IMR-90 (cell line): Measurements from ENCODE around the gene XRCC5. TPM values are rescaled to one million over a fixed set of nuclear protein-coding genes. Genes with fewer than 3 reads are reported as not detected.

Source experiments
- ATAC-seq: fragments of 200-7000 bp; cut with Tn5 transposase; 2 replicates; pipeline ENCODE4 v1.9.1; 2020; ENCODE audit warnings: low read depth, mild to moderate bottlenecking, moderate library complexity
- BruUV-seq: library from RNA; stranded (reverse); fragments of 400-500 nt; replicated peaks from 2 replicates; lab custom pipeline; 2021; lab: Mats Ljungman, UMichigan
- CTCF ChIA-PET: fragments of 300-600 bp; formaldehyde crosslinking; extraction: SDS; loops from one replicate; lab custom pipeline; 2021; ENCODE audit warnings: antibody characterized with exemption; lab: Yijun Ruan, JAX
- POLR2A ChIA-PET: fragments of 300-600 bp; sonication (Branson Sonifier 250); formaldehyde crosslinking; loops from one replicate; lab custom pipeline; 2022; ENCODE audit warnings: antibody characterized with exemption; ENCODE audit not compliant: unreplicated experiment; lab: Charles Lee
- DNase-seq: peaks from one replicate; pipeline ENCODE4 v3.0.0; 2013
- H2AFZ ChIP-seq: replicated peaks from 2 replicates; pipeline ENCODE3; 2013; ENCODE audit warnings: low read length, mild to moderate bottlenecking; ENCODE audit not compliant: poor library complexity
- H2AK5ac ChIP-seq: 2 replicates; pipeline ENCODE4 v1.6.1; 2013; ENCODE audit warnings: low read depth, low read length, inconsistent platforms
- H2AK9ac ChIP-seq: replicated peaks from 2 replicates; pipeline ENCODE3; 2013; ENCODE audit warnings: mild to moderate bottlenecking, low read depth, low read length, moderate library complexity; ENCODE audit not compliant: poor library complexity
- H2BK120ac ChIP-seq: 2 replicates; pipeline ENCODE4 v1.6.1; 2013; ENCODE audit warnings: low read depth, low read length, inconsistent platforms
- H2BK15ac ChIP-seq: 3 replicates; pipeline ENCODE4 v1.6.1; 2013; ENCODE audit warnings: low read depth, low read length, inconsistent platforms
- H2BK20ac ChIP-seq: 2 replicates; pipeline ENCODE4 v1.6.1; 2013; ENCODE audit warnings: low read depth, mild to moderate bottlenecking, inconsistent platforms, low read length, moderate library complexity
- H2BK5ac ChIP-seq: 2 replicates; pipeline ENCODE4 v1.6.1; 2013; ENCODE audit warnings: mild to moderate bottlenecking, low read depth, low read length, inconsistent platforms; ENCODE audit not compliant: poor library complexity, severe bottlenecking
- H3K14ac ChIP-seq: replicated peaks from 2 replicates; pipeline ENCODE4 v1.6.1; 2013; ENCODE audit warnings: low read depth, low read length, inconsistent platforms
- H3K18ac ChIP-seq: 2 replicates; pipeline ENCODE4 v1.6.1; 2013; ENCODE audit warnings: low read depth, low read length, control low read depth
- H3K23ac ChIP-seq: 2 replicates; pipeline ENCODE4 v1.6.1; 2013; ENCODE audit warnings: low read depth, low read length, inconsistent platforms
- H3K27ac ChIP-seq: 2 replicates; pipeline ENCODE4 v1.5.1; 2013; ENCODE audit warnings: mild to moderate bottlenecking, control low read depth, low read length; ENCODE audit not compliant: insufficient read depth
- H3K27me3 ChIP-seq: 2 replicates; pipeline ENCODE4 v1.6.1; 2013; ENCODE audit warnings: low read length; ENCODE audit not compliant: control insufficient read depth, insufficient read depth
- H3K36me3 ChIP-seq: 2 replicates; pipeline ENCODE4 v1.6.1; 2013; ENCODE audit warnings: low read length, mixed read lengths; ENCODE audit not compliant: control insufficient read depth, insufficient read depth
- H3K4ac ChIP-seq: 2 replicates; pipeline ENCODE4 v1.6.1; 2013; ENCODE audit warnings: low read depth, low read length, inconsistent platforms
- H3K4me1 ChIP-seq: 2 replicates; pipeline ENCODE4 v1.6.1; 2013; ENCODE audit warnings: low read length, mixed read lengths; ENCODE audit not compliant: control insufficient read depth, insufficient read depth
- H3K4me2 ChIP-seq: 2 replicates; pipeline ENCODE4 v1.6.1; 2013; ENCODE audit warnings: low read depth, mild to moderate bottlenecking, control low read depth, low read length, moderate library complexity
- H3K4me3 ChIP-seq: 2 replicates; pipeline ENCODE4 v1.5.1; 2013; ENCODE audit warnings: low read depth, mild to moderate bottlenecking, control low read depth, low read length, moderate library complexity; ENCODE audit not compliant: insufficient read depth
- H3K56ac ChIP-seq: 2 replicates; pipeline ENCODE4 v1.6.1; 2013; ENCODE audit warnings: low read length, inconsistent platforms; ENCODE audit not compliant: insufficient read depth; ENCODE audit errors: extremely low read depth
- H3K79me1 ChIP-seq, 2 experiments: 2 replicates each; pipeline ENCODE4 v1.6.1; 2013; ENCODE audit warnings: low read length in 2 of 2, inconsistent platforms in 1 of 2, low read depth in 1 of 2
- H3K9ac ChIP-seq: 2 replicates; pipeline ENCODE4 v1.6.1; 2013; ENCODE audit warnings: low read depth, low read length, control low read depth
- H3K9me1 ChIP-seq: 2 replicates; pipeline ENCODE4 v1.6.1; 2013; ENCODE audit warnings: low read length, inconsistent platforms; ENCODE audit not compliant: insufficient read depth
- H3K9me3 ChIP-seq: 2 replicates; pipeline ENCODE4 v1.6.1; 2013; ENCODE audit warnings: low read length; ENCODE audit not compliant: control insufficient read depth, insufficient read depth
- H4K20me1 ChIP-seq: 2 replicates; pipeline ENCODE4 v1.6.1; 2013; ENCODE audit warnings: low read length, inconsistent platforms; ENCODE audit not compliant: insufficient read depth
- H4K5ac ChIP-seq: 2 replicates; pipeline ENCODE4 v1.6.1; 2013; ENCODE audit warnings: mild to moderate bottlenecking, low read depth, low read length, control low read depth
- H4K8ac ChIP-seq, 2 experiments: 2 replicates each; pipeline ENCODE4 v1.6.1; 2013; ENCODE audit warnings: low read depth in 2 of 2, low read length in 2 of 2, control low read depth in 1 of 2, inconsistent platforms in 1 of 2
- H4K91ac ChIP-seq: 2 replicates; pipeline ENCODE4 v1.6.1; 2013; ENCODE audit warnings: low read depth, low read length, inconsistent platforms; ENCODE audit not compliant: insufficient read depth
- BHLHE40 ChIP-seq: fragments of 150-350 bp; IDR thresholded peaks from 2 replicates; pipeline ENCODE4 v1.6.1; 2016; ENCODE audit warnings: mild to moderate bottlenecking, low read depth, low read length
- CEBPB ChIP-seq: IDR thresholded peaks from 2 replicates; pipeline ENCODE4 v1.6.1; 2012; ENCODE audit warnings: low read depth, low read length, improper control_type of control experiment
- NFE2L2 ChIP-seq: fragments of 150-350 bp; IDR thresholded peaks from 2 replicates; pipeline ENCODE4 v1.6.1; 2016; ENCODE audit warnings: low read depth, mild to moderate bottlenecking, low read length
- RAD21 ChIP-seq: IDR thresholded peaks from 2 replicates; pipeline ENCODE4 v1.6.1; 2012; ENCODE audit warnings: low read length, improper control_type of control experiment
- SMC3 ChIP-seq: fragments of 150-350 bp; IDR thresholded peaks from 2 replicates; pipeline ENCODE4 v1.6.1; 2016; ENCODE audit warnings: low read depth, mild to moderate bottlenecking, antibody characterized with exemption, low read length, moderate library complexity
- WGBS, 2 experiments: methylation state at CpG; one replicate each; pipeline versions ENCODE4 v1.1.5 to v1.1.7; 2013; ENCODE audit warnings: missing lambda C conversion rate in 2 of 2; ENCODE audit not compliant: insufficient read length in 1 of 2; ENCODE audit errors: extremely low coverage in 2 of 2; 5-methylcytosine and 5-hydroxymethylcytosine counted together
- dilution Hi-C: fragments of 300-500 bp; cut with HindIII; formaldehyde crosslinking; loops from one replicate; pipeline ENCODE4 v1.14.3; 2018; ENCODE audit warnings: low sequenced_read_pairs; ENCODE audit not compliant: unreplicated experiment
- in situ Hi-C: fragments of 300-500 bp; cut with MboI; formaldehyde crosslinking; loops from 3 replicates; pipeline ENCODE4 v1.14.3; 2019; ENCODE audit warnings: low sequenced_read_pairs, inconsistent platforms, mixed read lengths
- intact Hi-C: fragments of 100-400 bp; cut with micrococcal nuclease; formaldehyde crosslinking; loops from 2 replicates; pipeline ENCODE4 v1.10.0; 2022
- polyA plus RNA-seq, 3 experiments: library from polyadenylated mRNA; depleted of rRNA; stranded (reverse); fragments of >200 nt; gene quantifications; 2 replicates each; pipeline ENCODE4 v1.2.3, GENCODE V29; 2012; ENCODE audit warnings: low replicate concordance in 1 of 3
- total RNA-seq: library from RNA; depleted of rRNA; stranded (reverse); fragments of >200 nt; gene quantifications from 2 replicates; pipeline ENCODE4 v1.2.3, GENCODE V29; 2012

Gene XRCC5
- total and polyA plus RNA-seq, 2 of the 4 experiments (the other 2 are of a cell fraction) = 144 to 509 TPM

GRCh38 chr2:216164087-216164486, 54.9 kb downstream of the XRCC5 start:
- Histone ChIP-seq H3K14ac (no peak overlapping the region), H2AK5ac (no peak overlapping the region), H2BK20ac (no peak overlapping the region), H3K18ac (no peak overlapping the region), H2AK9ac (no peak overlapping the region), H3K23ac (no peak overlapping the region), H3K9me3 (no peaks in the 10 kb centered on the region), H3K9me1 (peaks cover 3% of the 10 kb centered on the region; the same call in 1 of the 2 replicates), H3K36me3 (peaks cover 50% of the 10 kb centered on the region), H3K56ac (no peak overlapping the region), H3K79me1 (peaks cover 39 to 51% of the 10 kb centered on the region in 2 experiments), H3K4me1 (no peaks in the 10 kb centered on the region), H4K5ac (no peak overlapping the region), H4K8ac (no peak overlapping the region), H2AFZ (no peak overlapping the region), H4K91ac (no peak overlapping the region), H3K4me2 (no peak overlapping the region), H2BK5ac (no peak overlapping the region), H3K27me3 (no peaks in the 10 kb centered on the region), H2BK15ac (no peak overlapping the region), H3K9ac (no peak overlapping the region), H4K20me1 (peaks cover 3% of the 10 kb centered on the region; the same call in 1 of the 2 replicates), H2BK120ac (no peak overlapping the region), H3K4ac (no peak overlapping the region), H3K4me3 (no peak overlapping the region), H3K27ac (no peak overlapping the region)
- intact Hi-C loops = no loop called here
- POLR2A ChIA-PET = no interaction called here
- TF ChIP-seq BHLHE40 = no peak
- TF ChIP-seq NFE2L2 = no peak
- TF ChIP-seq RAD21 = no peak
- TF ChIP-seq CEBPB = no peak
- no peak for TF ChIP-seq SMC3
- WGBS, 2 experiments = no CpG with 5 or more reads among the region's 5 CpGs
- ATAC-seq = no peak
- dilution Hi-C loops = no loop called here
- in situ Hi-C loops = no loop called here
- CTCF ChIA-PET = no interaction called here
- no peak for DNase-seq
- no TSS peak for BruUV-seq
